ENCODE results near the gene ZBTB20. TPM values are rescaled to one million over a fixed set of nuclear protein-coding genes. Genes with fewer than 3 reads are reported as not detected.
A peak's percentile ranks its signal among the peaks of the same experiment; 100 is the strongest.

ZBTB20 gene
- total and polyA plus RNA-seq, 10 of the 15 experiments (the other 5 are each of a cell fraction or from before 2014, with no cell fraction given): 0.20 to 5.5 (median 2.2) TPM

DNA sequence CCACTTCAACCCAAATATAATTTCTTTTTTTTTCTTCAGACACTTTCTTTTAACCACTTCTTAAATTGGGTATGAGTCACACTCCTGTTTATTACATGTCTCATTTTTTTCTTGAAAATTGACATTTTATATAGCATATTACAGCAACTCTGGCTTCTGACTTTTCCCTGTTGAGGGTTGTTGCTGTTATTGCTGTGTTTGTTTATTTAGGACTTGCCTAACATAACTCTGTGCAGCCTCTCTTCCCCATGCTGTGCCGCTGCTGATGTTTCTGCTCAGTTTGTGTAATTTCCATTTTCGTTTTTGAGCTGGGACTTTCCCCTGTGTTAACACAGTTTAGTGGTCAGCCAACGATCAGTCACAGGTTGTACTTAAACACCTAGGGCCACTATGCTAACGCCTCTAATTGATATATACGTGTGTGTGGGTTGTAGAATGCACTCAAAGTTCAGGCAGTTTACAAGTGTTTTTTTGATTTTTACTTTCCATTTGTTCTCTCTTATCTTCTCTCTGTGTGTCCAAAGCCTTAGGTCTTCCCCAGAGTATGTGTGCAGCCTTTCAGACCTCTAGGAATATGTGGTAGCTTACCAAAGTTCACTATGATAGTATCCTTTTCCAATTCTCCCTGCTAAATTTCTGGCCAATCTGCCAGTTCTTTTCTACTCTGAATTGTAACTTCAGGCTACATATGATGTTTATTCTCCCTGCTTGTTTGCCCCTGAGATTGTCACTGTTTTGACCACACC, 337.2 kb downstream of the ZBTB20 start (continued):
- TF ChIP-seq HCFC1 (IDR thresholded peaks at IDR 0.05; ENCODE audit: low read length) (no peak), MXI1 (IDR thresholded peaks at IDR 0.05; ENCODE audit: low read depth, low read length) (peak; percentile 49; the same call in 1 of the 2 replicates), MTA2 (IDR thresholded peaks at IDR 0.05; ENCODE audit: low read depth) (peak; percentile 92), SREBF1 (IDR thresholded peaks at IDR 0.05; ENCODE audit: low read length) (no peak), LARP7 (IDR thresholded peaks at IDR 0.05) (no peak)
- TF ChIP-seq, protein P1, sequence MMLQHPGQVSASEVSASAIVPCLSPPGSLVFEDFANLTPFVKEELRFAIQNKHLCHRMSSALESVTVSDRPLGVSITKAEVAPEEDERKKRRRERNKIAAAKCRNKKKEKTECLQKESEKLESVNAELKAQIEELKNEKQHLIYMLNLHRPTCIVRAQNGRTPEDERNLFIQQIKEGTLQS (IDR thresholded peaks at IDR 0.05; ENCODE audit: borderline replicate concordance, extremely low read depth, low read depth, low read length): no peak
- TF ChIP-seq, protein P2, sequence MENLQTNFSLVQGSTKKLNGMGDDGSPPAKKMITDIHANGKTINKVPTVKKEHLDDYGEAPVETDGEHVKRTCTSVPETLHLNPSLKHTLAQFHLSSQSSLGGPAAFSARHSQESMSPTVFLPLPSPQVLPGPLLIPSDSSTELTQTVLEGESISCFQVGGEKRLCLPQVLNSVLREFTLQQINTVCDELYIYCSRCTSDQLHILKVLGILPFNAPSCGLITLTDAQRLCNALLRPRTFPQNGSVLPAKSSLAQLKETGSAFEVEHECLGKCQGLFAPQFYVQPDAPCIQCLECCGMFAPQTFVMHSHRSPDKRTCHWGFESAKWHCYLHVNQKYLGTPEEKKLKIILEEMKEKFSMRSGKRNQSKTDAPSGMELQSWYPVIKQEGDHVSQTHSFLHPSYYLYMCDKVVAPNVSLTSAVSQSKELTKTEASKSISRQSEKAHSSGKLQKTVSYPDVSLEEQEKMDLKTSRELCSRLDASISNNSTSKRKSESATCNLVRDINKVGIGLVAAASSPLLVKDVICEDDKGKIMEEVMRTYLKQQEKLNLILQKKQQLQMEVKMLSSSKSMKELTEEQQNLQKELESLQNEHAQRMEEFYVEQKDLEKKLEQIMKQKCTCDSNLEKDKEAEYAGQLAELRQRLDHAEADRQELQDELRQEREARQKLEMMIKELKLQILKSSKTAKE (IDR thresholded peaks at IDR 0.05; ENCODE audit: low read depth, poor library complexity, severe bottlenecking): peak; percentile 40

DNA sequence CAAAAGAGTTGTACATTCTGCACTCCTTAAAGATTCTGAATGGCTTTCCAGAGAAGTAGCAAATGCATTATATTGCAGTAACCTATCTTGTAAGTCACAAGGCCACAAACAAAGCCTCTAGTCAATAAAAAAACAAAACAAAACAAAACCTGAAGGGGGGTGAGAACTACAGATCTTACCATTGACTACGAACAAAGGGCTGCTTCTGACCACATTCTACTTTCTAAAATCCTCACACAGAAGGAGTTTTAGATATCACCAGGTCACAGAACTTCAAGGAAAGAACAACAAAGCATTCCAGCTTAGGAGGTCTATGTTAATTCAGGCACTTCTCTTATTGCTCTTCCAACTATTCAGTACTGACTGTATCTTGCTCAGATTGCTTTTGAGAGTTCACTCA, 343.0 kb downstream of the ZBTB20 start:
- H3K27me3 ChIP-seq (replicated peaks in 1 of 2; ENCODE audit: control insufficient read depth in 2 of 2, insufficient read depth in 2 of 2, low read length in 1 of 2): no peaks in the 10 kb centered on the region

More for the DNA sequence above, 343.0 kb downstream of the ZBTB20 start:
- FAIRE-seq: no peak
- no peaks in the 10 kb centered on the region for H4K20me1 ChIP-seq (ENCODE audit: control insufficient read depth, insufficient read depth)
- ChIA-PET POLR2A (no interaction called here), CTCF (no interaction called here), RAD21 (ENCODE audit: unreplicated experiment) (no interaction called here), SMC1A (ENCODE audit: uncharacterized antibody, unreplicated experiment) (no interaction called here)
- no peaks in the 10 kb centered on the region for H3K4me1 ChIP-seq (ENCODE audit: control insufficient read depth, insufficient read depth, low read length)
- H3K4me2 ChIP-seq (ENCODE audit: control insufficient read depth, insufficient read depth): 0 out of 2 replicates have a peak overlapping the region, but pooled peaks have one; percentile 9
- H3K79me2 ChIP-seq (ENCODE audit: control insufficient read depth, insufficient read depth, low read length): no peaks in the 10 kb centered on the region
- no peak for DNase-seq (ENCODE audit: low read depth, low spot score)
- in situ Hi-C loops (cut with MboI): no loop called here
- BruUV-seq (replicated peaks): no TSS peak
- ATAC-seq: peak; percentile 38; the same call in 1 of the 3 replicates
- H3K9me3 ChIP-seq (replicated peaks; ENCODE audit: control insufficient read depth, insufficient read depth, low read length): no peaks in the 10 kb centered on the region
- H3K4me3 ChIP-seq: no peak overlapping the region
- 0% methylated on average over 1 of the region's 1 CpG for WGBS (ENCODE audit: insufficient coverage, insufficient replicate concordance, low lambda C conversion rate, missing lambda C conversion rate)
- no peaks in the 10 kb centered on the region for H3K36me3 ChIP-seq (ENCODE audit: control insufficient read depth in 2 of 2, insufficient read depth in 2 of 2, low read length in 1 of 2)
- TF ChIP-seq RUNX3 (IDR thresholded peaks at IDR 0.05; ENCODE audit: low read length) (peak; percentile 8; the same call in 1 of the 2 replicates), ZSCAN29 (IDR thresholded peaks at IDR 0.05) (no peak)
- H3K9ac ChIP-seq (ENCODE audit: control insufficient read depth, insufficient read depth, low read length): no peak overlapping the region
- intact Hi-C loops (cut with micrococcal nuclease; ENCODE audit: unreplicated experiment): no loop called here
- H3K27ac ChIP-seq (ENCODE audit: control insufficient read depth, insufficient read depth): no peak overlapping the region
- no peak overlapping the region for H2AFZ ChIP-seq (ENCODE audit: control insufficient read depth, low read depth, low read length)
